SK-N-MC (cell line): ENCODE measurements around the gene MYOZ2.

Source experiments
- EZH2 ChIP-seq: fragments of 200-600 bp; sonication (generic); IDR thresholded peaks from one replicate; pipeline ENCODE4 v1.6.1; 2017; ENCODE audit warnings: antibody characterized with exemption
- POLR2AphosphoS5 ChIP-seq: IDR thresholded peaks from 2 replicates; pipeline ENCODE4 v1.6.1; 2012; ENCODE audit warnings: mild to moderate bottlenecking, low read depth, low read length, borderline replicate concordance

- TF ChIP-seq POLR2AphosphoS5, result no peak
- TF ChIP-seq EZH2, result no peak
These were observed 13.5 kb downstream of the MYOZ2 start for GRCh38 chr4:119149110-119149509.
